HG02970 (cell line): ENCODE measurements around the gene BCL2L13.

Source experiments
- ATAC-seq: cut with Tn5 transposase; IDR thresholded peaks from one replicate; pipeline ENCODE4 v1.9.1; 2021; ENCODE audit warnings: mild to moderate bottlenecking, moderate library complexity, moderate number of reproducible peaks; ENCODE audit not compliant: unreplicated experiment, low FRiP score

BCL2L13 gene

DNA sequence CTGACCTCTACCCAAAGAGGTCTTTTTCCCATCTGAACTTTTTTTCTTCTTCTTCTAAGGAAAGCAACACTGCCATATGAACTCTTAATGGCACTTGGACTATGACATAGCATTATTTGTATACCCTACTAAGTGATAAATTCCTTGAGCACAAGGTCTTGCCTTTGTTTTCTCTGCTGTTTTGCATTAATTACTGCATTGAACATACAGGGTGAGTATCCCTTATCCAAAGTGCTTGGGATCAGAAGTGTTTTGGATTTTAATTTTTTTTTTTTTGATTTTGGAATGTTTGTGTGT lies 86.9 kb downstream of the BCL2L13 start:
- ATAC-seq = no peak

DNA sequence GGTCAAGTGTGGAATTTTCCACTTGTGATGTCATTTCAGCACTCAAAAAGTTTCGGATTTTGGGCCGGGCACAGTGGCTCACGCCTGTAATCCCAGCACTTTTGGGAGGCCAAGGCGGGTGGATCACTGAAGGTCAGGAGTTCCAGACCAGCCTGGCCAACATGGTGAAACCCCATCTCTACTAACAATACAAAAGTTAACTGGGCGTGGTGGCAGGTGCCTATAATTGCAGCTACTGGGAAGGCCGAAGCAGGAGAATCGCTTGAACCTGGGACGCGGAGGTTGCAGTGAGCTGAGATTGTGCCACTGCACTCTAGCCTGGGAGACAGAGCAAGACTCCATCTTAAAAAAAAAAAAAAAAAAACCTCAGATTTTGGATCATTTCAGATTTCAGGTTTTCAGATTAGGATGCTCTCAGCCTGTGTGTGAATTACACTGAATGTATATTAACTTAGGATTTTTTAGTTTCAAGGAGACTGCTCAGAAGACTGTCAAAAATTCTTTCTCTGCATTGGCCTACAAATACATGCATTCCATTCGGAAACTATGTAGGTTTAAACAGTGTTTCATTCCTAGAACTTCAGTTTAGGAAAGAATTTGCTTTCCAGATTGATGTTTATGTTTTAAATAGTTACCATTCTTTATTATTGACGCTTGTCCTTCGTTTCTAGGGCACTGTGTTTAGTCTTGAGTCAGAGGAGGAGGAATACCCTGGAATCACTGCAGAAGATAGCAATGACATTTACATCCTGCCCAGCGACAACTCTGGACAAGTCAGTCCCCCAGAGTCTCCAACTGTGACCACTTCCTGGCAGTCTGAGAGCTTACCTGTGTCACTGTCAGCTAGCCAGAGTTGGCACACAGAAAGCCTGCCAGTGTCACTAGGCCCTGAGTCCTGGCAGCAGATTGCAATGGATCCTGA lies 87.7 kb downstream of the BCL2L13 start:
- ATAC-seq = no peak

DNA sequence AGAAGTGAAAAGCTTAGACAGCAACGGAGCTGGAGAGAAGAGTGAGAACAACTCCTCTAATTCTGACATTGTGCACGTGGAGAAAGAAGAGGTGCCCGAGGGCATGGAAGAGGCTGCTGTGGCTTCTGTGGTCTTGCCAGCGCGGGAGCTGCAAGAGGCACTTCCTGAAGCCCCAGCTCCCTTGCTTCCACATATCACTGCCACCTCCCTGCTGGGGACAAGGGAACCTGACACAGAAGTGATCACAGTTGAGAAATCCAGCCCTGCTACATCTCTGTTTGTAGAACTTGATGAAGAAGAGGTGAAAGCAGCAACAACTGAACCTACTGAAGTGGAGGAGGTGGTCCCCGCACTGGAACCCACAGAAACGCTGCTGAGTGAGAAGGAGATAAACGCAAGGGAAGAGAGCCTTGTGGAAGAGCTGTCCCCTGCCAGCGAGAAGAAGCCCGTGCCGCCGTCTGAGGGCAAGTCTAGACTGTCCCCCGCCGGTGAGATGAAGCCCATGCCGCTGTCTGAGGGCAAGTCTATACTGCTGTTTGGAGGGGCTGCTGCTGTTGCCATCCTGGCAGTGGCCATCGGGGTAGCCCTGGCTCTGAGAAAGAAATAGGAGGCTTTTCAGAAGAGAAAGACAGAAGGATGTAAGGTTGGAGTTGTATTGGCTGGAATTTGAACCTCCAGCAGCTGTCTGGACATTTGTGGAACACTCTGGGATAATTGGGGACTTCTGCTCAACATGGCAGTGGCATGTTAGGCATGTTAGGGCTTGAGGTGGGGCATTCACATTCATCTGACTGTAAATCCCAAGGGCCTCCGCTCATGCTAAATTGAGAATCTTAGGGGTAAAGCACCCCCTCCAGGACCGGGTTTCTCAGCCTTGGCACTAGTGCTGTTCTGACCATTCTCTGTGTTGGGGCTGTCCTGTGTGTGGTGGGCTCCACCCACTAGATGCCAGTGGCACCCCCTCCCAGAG lies 88.7 kb downstream of the BCL2L13 start:
- no peak for ATAC-seq

DNA sequence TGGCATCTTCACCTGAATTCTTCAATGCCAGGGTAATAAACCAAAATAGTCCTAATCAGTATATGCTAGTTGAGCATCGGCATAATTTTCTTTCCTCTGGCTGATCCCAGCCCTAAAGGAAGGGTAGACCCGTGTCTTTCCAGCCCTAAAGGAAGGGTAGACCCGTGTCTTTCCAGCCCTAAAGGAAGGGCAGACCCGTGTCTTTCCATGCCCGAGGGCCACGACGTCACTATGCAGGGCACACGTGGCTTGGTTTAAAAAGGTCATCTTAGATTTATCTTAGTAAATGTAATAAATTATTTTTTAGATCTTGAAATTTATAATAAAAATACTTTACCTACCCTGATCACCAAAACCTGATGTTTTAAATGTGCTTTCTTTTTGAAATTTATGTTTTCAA lies 90.2 kb downstream of the BCL2L13 start:
- ATAC-seq = no peak

DNA sequence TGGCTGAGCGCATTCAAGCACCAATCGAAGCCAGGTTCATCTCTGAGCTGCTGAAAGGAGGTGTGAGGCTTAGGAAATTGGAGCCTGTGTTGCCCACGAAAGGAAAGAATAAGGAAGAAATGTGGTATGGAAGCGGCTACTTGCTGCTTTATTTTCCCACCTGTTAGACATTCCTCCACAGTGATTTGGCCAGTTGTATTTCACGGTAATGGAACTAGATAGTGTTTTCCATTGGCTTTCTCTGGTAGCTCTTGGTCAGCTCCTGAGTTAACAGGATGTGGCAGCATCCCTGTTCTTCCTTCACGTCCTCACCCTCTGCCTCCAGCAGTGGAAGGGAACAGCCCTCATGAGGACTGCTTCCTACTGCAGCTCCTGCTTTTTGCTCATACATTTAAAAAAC lies 91.0 kb downstream of the BCL2L13 start:
- no peak for ATAC-seq

DNA sequence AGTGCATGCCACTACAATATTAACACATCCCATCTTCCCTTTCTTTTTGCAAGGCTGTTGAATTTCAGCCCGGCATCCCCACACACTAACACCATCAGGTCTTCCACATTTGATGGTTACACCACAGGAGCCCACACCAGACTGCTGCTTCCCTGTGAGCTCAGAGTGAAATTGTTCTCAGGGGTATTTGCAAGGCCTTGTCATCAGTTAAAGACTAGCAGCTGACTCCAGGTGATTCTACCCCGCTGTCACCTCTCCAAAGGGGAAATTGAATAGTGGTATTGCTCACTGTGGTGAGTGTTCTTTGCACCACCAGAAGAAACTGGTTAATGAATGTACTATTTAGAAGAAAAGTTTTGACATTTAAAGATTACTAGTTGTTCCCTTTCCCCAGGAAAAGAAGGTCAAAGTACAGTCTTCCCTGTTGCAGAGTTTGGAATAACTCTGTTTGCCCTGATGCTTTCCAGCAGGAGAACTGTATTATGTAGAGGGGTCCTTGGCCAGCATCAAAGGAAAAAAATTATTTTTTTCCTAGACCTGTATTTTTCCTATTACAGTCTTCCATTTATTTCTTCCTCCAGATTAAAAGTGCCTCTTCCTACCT lies 93.8 kb downstream of the BCL2L13 start:
- no peak for ATAC-seq

DNA sequence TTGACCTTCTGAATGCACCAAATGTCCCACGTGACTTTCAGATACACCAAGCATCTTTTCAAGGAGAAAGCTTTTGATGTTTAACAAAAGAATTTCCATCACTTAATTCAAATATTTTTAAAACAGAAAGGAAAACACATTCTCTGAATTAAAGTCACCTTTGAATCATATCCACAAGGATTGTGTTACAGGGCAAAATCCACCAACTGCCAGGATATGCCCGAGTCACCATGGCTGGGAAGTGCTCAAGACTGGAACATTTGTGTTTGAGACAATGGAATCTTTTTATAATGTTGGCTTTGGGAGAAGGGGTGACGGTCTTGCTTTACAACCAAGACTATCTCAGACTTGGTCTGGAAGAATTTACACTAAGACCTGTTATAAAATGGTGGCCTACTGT lies 94.9 kb downstream of the BCL2L13 start:
- no peak for ATAC-seq

DNA sequence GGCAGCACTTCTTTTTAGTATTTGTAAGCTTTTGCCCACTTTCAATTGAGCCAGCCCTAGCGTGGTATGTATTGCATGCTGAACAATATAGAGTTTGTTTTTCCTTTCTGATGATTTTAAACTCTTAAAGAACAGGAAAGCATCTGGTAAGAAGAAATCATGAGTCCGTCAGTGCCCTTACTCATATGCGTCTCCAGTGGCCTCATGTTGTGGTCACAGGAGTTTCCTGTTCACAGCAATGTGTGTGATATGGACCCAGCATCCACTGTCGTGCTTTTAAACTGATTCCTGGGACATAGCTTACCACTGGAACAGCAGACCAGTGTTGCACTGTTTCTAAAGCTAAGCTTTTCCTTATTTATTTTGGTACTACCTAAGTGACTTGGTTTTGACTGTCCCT lies 95.6 kb downstream of the BCL2L13 start:
- ATAC-seq = no peak

DNA sequence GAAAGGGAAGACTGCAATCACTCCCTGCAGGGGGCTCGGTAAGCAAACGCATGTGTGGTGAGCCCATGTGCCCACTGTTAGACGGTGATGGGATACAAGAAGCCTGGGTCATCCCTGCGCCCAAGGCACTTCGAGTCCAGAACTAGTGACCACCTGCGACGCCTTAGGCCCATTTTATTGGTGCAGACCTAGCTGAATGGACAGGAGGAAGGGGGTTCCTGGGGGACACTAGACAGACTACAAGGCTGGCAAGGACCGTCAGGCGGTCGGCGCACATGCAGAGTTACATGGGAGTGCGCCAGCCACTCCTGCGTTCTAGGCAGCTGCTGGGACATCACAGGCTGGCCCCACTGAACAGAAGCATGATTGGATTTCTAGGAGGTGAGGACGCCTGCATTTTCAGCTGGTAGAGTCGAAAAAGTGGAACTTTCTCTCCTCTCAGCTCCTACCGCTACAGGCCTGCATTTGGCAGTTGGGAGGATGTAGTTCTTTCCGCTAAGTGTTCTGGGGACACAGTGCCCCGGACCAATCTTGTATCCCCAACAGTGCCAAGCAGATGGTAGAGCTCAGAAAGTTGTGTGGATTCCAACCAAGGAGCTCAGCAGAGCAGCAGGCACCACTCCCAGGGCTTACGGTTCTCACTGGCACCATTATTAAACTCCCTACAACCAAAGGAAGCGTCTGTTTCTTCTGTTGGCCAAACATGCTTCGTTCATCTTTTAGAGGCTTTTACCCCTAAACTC lies 100.0 kb downstream of the BCL2L13 start:
- no peak for ATAC-seq

DNA sequence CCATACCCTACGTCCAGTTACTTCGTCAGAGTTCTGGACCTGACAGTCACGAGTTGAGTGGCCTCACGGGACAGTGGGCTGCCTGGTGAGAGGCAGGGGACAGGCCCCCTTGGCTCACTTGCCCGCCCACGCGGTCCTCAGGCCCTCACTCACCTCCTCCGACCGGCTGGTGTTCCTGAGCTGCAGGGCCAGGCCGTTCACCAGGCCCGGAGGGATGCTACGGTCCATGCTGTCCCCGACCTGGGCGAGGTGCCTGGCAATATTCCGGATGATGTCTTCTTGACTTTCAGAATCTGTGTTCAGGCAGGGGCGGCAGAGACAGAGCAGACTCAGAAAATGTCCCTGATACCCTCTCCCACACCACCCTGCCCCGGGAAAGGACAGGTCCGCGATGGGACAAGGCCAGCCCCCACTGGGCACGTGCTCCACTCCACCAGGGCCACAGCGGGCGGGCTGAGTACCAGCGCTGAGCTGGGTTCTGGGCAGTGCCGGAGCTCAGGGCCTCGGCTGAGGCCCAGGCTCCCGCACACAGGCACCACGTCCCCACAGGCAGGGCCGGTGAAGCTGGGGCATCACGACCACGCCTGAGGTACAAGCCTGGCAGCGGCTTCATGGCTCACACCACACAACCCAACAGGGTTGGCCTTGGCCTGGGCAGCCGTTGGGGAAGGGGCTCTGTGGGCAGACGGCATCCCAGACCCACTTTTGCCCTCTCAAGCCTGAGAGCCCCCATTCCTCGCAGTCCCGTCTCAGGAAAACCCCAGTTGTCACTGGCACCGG lies 100.8 kb downstream of the BCL2L13 start:
- no peak for ATAC-seq

DNA sequence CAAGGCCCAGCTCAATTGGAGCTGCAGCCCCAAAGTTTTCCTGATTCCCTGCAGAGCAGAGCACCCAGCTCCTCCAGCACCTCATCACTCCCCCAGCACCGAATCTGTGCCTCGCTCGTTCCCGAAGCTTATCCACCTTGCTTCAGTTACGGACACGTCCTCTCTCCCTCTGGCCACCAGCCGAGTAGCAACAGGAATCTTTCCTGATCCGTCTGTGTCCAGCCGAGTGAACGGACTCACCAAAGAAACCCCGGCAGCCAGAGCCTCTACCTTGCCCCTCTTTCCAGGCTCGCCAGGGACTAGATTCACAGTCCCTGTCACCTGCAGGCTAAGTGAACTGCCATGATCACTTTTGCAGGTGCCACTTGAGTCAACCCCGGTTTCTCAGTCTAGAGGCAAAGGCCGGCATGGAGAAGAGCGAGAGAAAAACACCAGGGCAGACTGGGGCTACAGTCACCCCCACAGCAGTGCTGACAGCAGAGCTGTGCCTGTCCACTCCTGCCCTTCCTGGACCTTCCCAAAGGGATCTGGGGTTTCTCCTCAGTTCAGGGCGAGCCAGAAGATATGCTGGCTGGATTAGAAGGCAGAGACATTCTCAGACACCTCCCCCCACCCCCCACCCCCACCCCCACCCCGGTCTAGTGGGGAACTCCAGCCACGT lies 103.4 kb downstream of the BCL2L13 start:
- no peak for ATAC-seq

DNA sequence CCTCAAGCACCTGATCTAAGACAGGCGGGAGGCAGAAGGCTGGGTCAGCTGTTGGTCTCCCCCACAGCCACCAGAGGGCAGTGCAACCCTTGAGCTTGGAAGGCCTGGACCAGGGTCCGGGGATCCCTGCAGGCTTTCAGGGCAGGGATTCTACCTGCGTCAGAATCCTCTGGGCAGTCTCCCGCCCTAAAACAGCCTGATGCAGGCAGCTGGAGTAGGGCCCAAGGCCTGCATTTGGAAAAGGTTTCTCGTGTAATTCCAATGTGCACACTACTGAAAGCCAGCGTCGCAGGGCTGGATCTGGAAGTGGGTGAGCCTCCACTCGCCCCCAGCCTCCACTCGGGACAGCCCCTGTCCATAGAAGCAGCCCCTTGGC lies 104.0 kb downstream of the BCL2L13 start:
- no peak for ATAC-seq

DNA sequence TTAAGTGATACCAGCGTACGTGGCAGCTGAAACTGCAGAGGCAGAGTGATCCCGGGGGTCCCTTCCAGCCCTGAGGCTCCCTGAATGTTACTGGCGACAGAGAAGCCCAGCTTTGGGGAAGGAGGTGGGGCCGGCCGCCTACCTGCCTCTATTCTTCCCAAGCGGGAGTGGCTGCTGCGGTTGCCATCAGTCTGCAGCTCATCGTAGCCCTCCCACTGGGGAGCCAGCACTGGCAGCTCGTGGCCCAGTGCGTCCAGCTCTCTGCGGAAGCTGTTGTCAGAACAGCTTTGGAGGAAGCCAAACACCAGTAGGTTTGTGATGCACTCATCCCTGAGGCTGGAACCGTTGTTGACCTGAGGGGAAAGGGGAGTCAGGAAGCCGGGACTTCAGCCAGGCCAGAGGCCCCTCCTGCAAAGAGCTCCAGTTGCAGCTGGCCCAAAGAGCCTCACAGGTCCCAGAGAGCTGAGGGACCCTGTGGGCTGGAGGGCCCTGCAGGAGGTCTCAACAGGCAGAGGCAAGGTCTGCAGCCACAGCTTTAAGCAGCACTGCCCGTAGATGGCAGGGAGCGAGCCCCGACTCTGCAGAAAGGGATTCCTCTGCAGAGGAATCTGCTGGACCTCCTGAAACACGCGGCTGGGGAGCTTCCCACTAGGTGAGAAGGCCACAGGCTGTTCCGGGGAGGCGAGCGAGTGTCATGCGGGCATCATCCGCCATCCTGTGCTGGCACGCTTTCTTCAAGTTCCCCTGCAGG lies 105.3 kb downstream of the BCL2L13 start:
- no peak for ATAC-seq

DNA sequence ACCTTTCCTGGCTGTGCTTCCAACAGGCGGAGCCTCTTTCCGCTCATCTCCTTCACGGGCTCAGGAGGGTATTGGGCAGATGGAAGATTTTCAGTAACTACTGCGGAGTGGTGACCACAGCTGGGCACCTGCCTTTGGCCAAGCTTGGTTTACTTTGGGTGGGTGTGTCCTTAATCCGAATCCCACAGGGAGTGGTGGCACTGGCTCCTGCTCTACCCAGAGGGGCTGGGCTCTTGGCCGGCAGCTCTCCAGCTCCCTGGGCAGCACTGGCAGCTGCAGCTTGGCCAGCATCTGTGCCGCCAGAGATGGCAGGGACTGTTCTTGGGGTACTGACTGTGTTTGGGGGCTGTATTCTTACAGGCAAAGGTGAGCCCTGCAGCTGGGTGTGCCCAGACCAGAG lies 105.9 kb downstream of the BCL2L13 start:
- ATAC-seq = no peak

DNA sequence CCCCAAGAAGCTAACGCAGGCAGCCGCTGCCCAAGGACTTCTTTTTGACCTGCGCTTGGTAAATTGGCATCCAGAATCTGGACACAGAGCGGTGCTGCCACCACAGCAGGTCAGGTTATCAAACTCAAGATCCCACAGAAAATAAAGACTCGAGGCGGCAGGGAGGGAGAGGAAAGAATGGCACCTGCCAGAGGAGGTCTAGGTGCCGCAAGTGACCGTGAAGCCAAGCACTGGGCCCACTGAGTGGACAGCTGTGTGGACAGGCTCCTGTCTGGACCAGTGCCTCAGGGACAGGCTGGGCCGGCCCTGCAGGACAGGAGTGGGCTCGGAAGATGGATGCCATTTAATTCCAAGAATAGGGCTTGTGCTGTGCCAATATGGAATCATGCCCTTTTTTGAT lies 108.4 kb downstream of the BCL2L13 start:
- ATAC-seq = no peak

DNA sequence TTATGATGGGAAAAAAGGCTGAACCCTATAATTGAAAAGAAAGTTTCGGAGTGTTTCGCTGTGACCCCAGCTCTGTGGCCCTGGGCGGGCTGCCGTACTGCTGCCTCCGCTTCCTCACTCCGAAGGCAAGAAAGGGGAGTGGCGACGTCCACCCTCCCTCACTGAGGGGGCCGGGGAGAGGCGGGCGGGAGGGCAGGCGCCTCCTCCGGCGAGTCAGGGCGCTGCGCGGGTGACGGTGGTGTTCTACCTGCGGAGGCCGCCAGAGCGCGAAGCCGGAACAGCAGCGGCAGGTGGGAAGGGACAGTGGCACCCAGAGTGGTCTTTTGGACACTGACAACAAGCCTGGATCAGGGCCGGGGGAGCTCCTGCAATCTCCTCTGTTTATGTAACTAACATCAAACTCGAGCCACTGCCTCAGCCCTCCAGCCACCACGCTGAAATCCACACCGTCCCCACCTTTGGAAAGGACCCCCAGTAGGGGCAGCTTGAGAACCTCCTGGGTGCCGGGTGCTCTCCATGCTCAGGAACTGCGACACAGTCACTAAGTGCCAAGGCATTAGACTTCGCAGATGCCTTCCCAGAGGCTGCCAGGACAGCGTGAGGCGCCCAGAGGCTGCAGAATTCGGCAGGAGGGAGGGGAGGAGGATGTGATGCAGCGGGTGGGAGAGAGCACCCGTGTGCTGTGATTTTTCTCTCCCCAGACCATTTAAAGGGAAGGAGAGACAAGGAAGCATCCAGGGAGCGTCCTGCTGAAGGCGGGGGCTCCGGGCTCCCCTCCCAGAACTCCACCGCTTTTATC lies 110.2 kb downstream of the BCL2L13 start:
- no peak for ATAC-seq

DNA sequence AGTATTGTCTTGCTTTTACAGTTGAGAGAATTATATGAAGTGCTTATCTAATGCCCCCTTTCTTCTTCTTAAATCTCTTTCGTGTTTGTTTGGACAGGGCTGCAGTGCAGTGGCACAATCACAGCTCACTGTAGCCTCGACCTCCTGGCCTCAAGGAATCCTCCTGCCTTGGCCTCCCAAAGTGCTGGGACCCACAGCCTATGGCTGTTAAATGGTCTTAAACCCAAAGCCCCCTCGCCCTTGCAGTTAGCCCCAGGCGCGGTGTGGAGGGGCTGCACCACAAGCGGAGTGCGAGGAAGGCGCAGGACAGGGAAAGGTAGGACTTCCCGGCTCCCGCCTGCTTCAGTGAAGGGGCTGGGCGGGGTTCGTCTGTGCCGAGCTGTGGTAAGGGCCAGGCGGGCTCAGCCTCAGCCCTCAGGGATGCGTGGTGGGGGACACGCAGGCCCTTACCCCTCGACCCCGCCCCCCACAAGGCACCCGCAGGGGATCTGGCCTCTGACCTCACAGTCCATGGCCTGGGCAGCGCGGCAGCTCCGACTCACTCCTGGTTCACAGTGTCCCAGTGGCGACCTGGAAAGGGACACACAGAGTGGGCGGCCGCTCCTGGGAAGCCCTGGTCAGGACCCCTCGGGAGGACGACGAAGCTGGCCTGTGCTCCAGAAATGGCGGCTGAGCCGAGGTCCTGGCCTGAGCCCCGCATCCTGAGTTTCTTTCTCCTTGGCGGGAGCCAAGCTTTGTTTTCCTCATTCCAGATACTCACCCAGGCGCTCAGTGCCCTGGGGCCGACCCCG lies 111.2 kb downstream of the BCL2L13 start:
- no peak for ATAC-seq
